Panc1 (cell line): ENCODE results near the gene FRMD1.

ENCODE experiments used
- CTCF ChIP-seq: fragments of 450-650 bp; IDR thresholded peaks from 2 replicates; pipeline ENCODE4 v1.5.1; 2017; ENCODE audit warnings: mild to moderate bottlenecking
- POLR2AphosphoS5 ChIP-seq: IDR thresholded peaks from 2 replicates; pipeline ENCODE4 v1.6.1; 2012; ENCODE audit warnings: mild to moderate bottlenecking, low read depth, low read length, moderate library complexity
- REST ChIP-seq, 2 experiments: IDR thresholded peaks; 2 replicates each; pipeline ENCODE4 v1.6.1; 2011 to 2012; ENCODE audit warnings: low read depth in 2 of 2, control low read depth in 1 of 2, low read length in 1 of 2, mild to moderate bottlenecking in 1 of 2, moderate library complexity in 1 of 2; ENCODE audit not compliant: insufficient read depth in 1 of 2
- TCF7L2 ChIP-seq: IDR thresholded peaks from 2 replicates; pipeline ENCODE4 v1.6.1; 2011; ENCODE audit warnings: mild to moderate bottlenecking, low read depth, low read length, inconsistent platforms

GRCh38 chr6:168120390-168121302 is 41.6 kb upstream of the FRMD1 start:
- TF ChIP-seq CTCF (no peak), REST (IDR thresholded peaks at IDR 0.05; ENCODE audit: insufficient read depth in 1 of 2, low read depth in 2 of 2, low read length in 1 of 2) (no peak), POLR2AphosphoS5 (no peak), TCF7L2 (no peak)
